T follicular helper cell (primary cell): ENCODE results near the gene NOP58.
A peak's percentile ranks its signal among the peaks of the same experiment; 100 is the strongest.
"Not testable (repeated sequence)": the region's sequence is repeated elsewhere in the genome, so short reads cannot be mapped to it uniquely, and the experiment has no call there.

Source experiments
- DNase-seq: peaks from one replicate; pipeline ENCODE4 v3.0.0-alpha.2; 2020; ENCODE audit warnings: low read depth
- total RNA-seq, 2 experiments: gene quantifications; one replicate each; lab custom pipeline; 2026; lab: John Stamatoyannopoulos, UW

NOP58 gene, protein sequence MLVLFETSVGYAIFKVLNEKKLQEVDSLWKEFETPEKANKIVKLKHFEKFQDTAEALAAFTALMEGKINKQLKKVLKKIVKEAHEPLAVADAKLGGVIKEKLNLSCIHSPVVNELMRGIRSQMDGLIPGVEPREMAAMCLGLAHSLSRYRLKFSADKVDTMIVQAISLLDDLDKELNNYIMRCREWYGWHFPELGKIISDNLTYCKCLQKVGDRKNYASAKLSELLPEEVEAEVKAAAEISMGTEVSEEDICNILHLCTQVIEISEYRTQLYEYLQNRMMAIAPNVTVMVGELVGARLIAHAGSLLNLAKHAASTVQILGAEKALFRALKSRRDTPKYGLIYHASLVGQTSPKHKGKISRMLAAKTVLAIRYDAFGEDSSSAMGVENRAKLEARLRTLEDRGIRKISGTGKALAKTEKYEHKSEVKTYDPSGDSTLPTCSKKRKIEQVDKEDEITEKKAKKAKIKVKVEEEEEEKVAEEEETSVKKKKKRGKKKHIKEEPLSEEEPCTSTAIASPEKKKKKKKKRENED
- 162 to 581 reads per million in 2 experiments for total RNA-seq

DNA sequence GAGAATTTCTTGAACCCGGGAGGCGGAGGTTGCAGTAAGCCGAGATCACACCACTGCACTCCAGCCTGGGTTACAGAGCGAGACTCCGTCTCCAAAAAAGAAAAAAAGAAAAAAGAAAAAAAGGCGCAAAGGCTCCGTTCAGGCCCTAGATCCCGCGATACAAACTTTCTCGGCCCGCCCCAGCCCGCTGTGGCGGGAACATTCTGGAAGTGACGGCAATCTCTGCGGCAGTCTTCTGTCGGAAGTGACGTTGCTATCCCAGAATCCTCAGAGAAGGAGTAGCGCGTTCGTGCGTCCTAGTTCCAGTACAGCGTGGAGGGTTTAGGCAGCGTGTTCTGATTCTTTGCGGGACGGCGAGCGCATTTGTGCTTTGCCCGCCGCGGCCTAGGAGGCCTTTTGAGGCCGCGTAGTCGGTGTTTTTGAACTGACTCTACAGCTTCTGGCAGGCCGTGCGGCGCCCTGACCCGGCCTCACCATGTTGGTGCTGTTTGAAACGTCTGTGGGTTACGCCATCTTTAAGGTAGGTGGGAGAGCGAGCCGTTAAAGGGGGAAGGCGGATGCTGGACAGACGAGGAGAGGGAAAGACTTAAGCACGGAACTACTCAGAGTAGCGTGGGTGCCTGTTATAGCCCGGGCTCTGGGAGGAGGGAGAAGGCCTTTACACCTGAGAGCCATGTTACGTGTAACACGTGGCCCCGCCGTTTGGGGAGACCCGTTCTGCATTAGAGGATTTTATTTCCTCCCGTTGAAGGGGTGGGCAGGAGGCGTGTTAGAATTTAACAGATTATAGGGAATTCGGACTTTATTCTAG lies at the start of gene NOP58:
Gene NOP58, plus strand, starts transcription at position 297 of the 811 bp plus-strand sequence. Its CDS starts 179 bp downstream, at position 476.
- peak; percentile 89 for DNase-seq

DNA sequence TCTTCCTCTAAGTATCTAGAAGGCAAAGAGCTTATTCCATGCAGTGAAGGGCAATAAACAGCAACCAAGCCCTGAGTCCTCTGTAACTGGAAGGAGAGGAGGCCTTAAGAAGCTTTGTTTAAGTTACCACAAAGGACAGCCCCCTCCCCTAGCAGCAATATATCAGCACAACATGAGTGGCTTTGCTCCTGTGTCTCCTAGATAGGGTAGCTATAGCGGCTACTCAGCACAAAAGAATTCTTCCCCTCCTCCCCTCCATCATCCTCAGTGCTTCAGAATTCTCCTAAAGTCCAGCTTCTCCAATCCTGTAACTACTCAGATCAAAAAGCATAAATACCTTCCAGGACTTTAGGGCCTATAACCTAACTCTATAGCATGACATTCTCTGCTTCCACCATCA lies 43.7 kb upstream of the NOP58 start:
- no peak for DNase-seq

DNA sequence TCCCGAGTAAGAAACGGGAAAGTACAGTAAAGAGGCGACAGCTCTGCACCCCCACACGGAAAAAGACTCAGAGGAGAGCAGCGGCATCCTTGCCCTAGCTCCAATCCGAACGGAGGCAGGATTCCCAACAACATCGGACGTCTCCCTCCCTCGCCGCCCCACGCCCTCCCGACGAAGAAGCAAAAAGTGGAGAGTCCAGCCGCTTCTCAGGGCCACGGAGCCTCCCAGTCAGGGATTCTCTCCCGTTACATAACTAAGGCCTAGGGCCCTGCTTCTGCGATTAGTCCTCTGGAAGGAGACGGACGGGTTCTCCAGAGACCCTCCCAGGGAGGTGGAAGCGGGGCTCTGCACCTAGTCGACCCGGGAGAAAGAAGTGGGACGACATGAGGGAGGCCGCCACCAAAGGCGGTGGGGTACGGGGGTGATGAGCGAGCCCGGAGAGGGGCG lies 27.8 kb upstream of the NOP58 start:
- DNase-seq = no peak

DNA sequence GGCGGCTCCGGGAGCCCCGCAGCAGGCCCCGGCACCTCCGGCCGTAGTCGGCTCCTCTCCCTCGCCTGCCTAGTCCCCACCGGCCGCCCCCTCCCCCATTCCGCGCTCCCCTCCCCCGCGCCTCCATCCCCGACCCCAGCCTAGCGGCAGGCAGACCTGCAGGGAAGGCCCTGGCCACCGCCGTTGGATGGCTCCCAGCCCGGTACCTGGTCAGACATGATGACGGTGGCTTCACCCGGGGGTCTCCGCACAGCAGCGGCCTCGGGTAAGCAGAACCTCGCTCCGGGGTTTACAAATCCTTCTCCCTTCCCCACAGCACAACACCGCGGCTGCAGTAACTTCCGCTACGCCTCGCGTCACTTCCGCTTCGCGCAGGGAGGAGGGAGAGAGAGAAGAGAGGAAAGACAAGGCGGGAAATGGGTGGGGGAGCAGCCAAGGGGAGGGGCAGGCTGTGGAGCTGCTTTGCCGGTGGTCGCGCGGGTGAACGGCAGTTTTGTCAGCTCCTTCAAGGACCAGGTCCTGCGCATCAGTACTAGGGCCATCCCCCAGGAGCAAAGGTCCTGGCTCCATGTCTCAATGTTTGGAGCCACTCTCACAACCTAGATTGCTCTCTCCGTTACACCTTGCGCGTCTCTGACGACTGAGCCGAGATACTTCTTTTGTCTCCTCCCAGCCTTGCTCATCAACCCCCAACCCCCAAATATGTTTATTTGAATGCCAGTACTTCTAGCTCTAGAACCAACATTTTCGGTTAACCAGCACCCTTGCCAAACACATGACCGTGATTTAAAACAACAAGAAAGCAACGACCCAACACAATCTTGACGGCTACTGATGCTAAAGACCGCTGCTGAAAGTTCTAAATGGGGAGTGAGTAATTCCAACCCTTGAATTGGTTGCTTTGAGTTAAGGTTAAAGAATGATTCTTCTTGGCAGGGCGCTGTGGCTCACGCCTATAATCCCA lies 27.0 kb upstream of the NOP58 start, which contains the start of gene SUMO1:
Gene SUMO1, minus strand, starts transcription at position 364 of the 964 bp plus-strand sequence. Its CDS starts 146 bp downstream, at position 218.
- peak; percentile 87 for DNase-seq

DNA sequence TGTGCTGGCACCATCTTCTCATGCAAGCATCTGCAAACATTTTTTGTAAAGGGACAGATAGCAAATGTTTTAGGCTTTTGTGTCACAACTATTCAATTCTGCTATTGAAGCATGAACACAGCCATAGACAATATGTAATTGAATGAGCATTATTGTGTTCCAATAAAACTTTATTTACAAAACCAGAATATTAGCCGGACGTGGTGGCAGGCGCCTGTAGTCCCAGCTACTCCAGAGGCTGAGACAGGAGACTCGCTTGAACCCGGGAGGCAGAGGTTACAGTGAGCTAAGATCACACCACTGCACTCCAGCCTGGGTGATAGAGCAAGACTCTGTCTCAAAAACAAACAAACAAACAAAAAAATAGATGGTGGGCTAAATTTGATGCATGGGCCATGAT lies 17.9 kb upstream of the NOP58 start:
- DNase-seq = not testable (repeated sequence)

DNA sequence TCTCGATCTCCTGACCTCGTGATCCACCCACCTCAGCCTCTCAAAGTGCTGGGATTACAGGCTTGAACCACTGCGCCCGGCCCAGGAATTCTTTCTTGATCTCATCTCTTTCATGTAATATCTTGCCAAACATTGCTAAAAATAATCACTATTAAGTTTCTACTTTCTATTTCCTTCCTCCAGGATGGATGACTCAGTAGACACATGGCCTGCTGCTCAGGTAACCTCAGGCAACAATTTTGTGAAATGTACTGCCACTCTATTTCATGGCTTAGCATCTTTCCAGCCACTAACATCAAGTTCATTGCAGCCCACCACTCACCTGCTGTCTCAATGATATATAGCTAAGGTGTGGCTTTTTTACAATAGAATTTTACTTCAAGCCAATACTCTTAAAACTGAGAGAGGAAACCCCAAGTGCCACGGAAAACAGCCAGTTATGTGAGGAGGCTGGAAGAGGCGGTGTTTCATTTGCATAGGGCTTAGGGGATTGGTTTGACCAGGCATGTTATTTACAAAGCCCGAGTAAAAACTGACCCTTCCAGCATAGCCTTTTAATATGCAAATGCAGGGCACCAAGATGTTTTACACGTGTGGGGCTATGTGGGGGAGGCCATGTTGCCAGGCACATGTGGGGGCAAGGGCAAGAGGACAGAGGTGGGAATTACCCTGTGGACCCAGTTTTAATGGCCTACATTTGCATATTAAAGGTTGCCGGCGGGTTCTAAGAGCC lies 15.9 kb upstream of the NOP58 start:
- DNase-seq = no peak

DNA sequence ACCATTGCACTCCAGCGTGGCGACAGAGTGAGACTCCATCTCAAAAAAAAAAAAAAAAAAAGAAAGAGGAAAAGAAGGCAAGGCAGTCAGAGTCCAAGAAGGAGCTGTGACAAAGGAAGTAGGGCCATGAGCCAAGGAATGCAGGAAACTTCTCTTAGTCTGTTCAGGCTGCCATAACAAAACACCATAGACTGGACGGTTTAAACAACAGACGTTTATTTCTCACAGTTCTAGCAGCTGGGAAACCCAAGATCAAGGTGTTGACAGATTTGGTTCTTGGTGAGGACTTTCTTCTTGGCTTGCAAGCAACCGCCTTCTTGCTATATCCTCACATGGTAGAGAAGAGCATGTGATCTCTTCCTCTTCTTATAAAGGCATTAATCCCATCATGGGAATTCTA lies 14.1 kb upstream of the NOP58 start:
- no peak for DNase-seq

DNA sequence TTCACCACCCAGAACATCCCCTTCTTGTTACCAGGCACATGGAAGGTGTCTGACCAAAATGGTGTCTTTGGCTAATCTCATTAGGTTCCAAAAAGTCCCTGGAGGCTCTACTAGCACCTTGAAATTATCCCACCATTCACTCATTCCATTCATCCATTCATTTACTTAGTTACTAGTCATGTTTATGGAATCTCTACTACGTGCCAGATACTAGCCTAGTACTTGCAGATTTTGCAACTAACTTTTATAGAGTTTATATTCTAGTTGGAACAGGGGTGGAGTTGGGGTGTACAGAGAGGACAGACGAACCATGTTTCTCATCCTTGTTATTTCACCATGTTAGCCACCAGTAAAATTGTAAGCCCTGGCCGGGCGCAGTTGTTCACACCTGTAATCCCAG lies 4.0 kb upstream of the NOP58 start:
- no peak for DNase-seq

DNA sequence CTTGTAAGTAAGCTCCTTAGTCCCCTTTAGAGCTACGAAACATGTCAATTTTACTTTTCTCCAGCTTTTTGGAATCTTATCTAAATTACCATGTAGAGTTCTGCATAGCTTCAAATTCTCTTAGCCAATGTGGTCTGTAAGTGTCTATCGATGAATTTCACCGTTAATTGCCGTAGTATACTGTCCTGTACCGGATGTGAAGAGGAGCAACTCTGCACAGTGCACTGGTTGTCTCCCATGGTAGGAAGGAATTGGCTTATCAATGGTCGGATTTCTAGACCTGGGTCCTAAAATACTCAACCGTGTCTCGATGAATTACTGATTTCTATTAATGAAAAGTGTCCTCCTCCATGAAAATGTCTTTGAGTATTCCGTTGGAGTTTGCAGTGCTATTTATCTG lies 1.9 kb downstream of the NOP58 start:
- DNase-seq = no peak

DNA sequence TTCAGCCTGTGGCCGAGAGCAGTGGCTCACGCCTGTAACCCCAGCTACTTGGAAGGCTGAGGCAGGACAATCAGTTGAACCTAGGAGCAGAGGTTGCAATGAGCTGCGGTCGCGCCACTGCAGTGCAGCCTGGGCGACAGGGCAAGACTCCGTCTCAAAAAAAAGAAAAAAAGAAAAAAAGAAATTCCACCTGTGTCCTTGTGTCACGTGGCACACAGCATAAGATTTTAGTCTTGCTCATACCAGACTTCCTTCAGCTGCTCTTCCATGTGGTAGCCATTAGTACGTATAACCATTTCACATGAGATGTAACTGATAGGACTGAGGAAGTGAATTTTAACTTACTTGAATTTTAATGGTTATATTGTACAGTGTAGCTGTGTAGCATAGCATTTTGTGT lies 4.0 kb downstream of the NOP58 start:
- no peak for DNase-seq

DNA sequence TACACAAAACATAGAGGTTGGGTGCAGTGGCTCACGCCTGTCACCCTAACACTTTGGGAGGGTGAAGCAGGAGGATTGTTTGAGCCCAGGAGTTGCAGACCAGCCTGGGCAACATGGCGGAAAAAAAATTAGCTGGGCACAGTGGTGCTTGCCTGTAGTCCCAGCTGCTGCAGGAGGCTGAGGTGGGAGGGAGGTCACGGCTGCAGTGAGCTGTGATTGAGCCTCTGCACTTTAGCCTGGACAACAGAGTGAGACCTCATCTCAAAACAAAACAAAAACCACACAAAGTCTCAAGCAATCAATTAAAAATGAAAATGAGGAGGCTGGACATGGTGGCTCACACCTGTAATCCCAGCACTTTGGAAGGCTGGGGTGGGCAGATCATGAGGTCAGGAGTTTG lies 4.9 kb downstream of the NOP58 start:
- DNase-seq = no peak

DNA sequence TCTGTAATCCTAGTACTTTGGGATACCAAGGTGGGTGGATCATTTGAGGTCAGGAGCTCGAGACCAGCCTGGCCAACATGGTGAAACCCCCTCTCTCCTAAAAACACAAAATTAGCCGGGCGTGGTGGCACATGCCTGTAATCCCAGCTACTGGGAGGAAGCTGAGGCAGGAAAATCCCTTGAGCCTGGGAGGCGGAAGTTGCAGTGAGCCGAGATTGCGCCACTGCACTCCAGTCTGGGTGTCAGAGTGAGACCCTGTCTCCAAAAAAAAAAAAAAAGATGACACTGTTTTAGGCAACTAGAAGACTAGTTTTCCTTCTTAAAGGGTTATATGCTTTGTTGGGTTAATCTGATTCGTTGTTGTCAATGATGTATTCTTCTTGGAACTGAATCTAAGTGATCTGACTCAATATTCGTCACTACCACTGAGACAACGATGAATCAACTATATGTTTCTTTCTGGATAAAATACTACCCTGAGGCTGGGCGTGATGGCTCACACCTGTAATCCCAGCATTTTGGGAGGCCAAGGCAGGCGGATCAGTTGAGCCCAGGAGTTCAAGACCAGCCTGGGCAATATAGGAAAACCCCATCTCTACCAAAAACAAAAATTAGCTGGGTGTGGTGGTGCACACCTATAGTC lies 10.6 kb downstream of the NOP58 start:
- not testable (repeated sequence) for DNase-seq

DNA sequence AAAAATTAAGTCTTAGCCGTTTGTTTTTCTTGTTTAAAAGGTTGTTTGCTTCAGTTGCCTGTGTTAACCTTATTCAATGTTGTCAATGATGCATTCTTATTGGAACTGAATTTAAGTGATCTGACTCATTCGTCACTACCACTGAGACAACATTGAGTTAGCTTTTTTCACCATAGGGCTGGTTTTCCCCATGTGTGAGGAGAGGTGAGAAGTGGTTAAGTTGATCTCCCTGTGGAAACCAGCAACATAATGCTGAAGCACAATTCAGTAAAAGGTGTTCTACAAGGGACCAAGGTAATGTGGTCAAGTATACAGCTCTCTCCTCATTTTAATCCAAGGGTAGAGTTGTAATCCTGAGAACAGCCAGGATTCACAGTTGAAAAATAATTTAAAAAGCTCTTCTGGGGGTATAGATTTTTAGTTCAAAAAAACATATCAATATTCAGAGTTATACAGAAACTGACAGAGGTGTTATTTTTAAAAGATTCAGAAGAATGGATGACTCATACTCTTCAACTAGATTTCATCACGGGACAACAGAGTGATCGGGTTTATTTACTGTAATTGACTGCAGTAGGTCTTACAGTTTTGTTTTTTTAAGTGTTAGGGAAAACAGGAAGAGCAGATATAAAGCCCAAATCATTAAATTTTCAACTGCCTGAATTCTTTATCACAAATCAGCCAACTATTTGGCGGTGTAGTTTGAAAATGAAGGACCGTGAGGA lies 12.6 kb downstream of the NOP58 start:
- no peak for DNase-seq

DNA sequence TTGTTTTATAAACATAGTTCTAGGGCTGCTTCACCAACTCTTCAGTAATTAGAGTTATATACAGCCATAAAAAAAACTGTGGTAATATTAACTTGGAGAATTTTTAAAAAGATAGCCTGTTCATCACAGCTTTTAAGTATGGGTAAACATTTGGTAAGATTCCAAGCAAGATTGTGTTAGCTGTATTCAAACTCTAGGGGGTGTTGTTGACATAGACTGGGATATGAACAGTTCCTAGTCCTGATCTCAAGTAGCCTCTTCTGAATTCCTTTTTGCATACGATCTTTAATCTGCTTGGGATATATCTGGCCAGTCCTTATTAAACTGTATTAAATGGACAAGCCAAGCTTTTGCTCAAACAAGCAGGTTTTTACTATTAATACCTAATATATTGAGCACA lies 13.4 kb downstream of the NOP58 start:
- DNase-seq = no peak

DNA sequence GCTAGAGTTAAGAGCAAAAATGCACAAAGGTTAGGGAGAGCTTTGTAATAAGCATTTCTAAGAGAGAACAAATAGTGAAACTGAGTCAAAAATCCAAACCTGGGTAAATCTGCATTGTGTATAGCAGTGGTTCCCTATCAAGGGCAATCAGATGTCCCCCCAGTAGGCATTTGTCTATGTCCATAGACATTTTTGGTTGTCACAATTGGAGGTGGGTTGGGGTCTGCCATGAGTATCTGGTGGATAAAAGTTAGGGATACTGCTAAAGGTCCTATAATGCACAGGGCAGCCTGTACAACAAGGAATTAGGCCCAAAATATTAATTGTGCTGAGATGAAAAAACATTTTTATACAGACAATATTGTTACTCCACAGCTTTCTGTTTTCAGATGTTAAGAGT lies 21.0 kb downstream of the NOP58 start:
- no peak for DNase-seq

DNA sequence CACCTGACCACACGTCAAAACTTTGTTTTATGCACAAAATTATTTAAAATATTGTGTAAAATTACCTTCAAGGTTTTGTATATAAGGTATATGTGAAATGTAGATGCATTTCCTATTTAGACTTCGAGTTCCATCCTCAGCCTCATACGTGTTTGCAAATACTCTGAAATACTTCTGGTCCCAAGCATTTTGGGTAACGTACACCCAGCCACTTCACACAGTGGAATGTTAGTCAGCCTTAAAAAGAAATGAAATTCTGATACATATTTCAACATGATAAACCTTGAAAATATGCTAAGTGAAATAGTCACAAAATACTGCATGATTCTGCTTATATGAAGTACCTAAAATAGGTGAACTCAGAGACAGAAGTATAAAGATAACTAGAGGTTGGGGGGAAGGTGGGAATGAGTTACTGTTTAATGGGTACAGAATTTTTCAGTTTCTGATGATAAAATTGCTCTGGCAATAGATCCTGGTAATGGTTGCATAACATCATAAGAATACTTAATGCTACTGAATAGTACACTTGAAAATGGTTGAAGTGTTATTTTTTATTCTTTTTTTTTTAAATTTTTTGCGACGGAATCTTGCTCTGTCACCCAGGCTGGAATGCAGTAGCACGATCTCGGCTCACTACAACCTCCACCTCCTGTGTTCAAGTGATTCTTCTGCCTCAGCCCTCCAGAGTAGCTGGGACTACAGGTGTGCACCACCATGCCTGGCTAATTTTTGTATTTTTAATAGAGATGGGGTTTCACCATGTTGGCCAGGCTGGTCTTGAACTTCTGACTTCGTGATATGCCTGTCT lies 24.0 kb downstream of the NOP58 start:
- no peak for DNase-seq

DNA sequence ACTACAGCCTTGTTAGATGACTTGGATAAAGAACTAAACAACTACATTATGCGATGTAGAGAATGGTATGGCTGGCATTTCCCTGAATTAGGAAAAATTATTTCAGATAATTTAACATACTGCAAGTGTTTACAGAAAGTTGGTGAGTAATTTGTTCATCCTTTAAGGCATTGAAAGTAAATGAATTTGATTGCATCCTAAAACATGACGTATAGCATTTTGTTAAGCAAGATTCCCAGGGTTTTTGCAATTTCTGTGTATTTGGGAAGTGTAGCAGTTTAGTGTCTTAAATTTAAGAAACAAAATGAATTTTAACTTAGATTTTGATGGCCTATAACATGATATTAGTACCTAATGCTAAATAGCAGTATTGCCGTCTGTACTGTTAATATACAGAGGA lies 24.8 kb downstream of the NOP58 start:
- no peak for DNase-seq

DNA sequence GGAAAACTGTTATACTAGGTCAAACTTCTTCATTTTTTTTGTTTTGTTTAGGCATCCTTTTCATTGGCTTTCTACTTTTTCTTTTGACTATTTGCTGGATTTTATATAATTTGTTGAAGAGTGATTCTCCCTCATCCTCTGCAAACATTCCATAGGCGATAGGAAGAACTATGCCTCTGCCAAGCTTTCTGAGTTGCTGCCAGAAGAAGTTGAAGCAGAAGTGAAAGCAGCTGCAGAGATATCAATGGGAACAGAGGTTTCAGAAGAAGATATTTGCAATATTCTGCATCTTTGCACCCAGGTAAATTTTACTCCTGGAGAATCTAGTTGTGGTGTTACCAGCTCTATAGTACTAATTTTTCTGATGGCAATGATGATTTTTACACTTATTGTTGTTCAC lies 25.4 kb downstream of the NOP58 start:
- no peak for DNase-seq

DNA sequence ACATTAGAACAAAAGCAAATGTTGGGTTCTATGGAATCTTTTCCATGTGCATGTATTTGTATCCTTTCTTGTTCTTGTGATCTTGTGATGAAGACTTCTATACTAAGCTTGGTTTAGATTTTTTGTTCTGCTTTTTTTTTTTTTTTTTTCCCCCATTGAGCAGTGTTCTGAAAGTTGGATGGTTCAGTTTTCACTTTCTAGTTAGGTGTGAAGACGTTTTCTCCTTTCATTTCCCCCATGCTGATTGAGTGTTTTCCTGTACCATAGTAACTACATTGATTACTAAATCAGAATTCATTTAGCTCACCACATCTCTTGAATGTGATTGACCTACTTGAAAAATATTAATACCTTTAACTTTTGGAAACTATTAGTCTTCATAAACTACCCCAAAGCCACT lies 34.1 kb downstream of the NOP58 start:
- no peak for DNase-seq
